ENCODE results near the gene CCDC33. TPM values are rescaled to one million over a fixed set of nuclear protein-coding genes. Genes with fewer than 3 reads are reported as not detected.

CCDC33 gene
- total RNA-seq, 1 experiment from 2014 or later: not detected

GRCh38 chr15:74258456-74259291 lies 22.5 kb downstream of the CCDC33 start:
- no peak for DNase-seq (ENCODE audit: low read depth)

GRCh38 chr15:74259292-74259648 lies 23.1 kb downstream of the CCDC33 start:
- DNase-seq (ENCODE audit: low read depth): no peak

- no peak for DNase-seq (ENCODE audit: low read depth)
Measured at GRCh38 chr15:74259821-74260607, 23.9 kb downstream of the CCDC33 start.

GRCh38 chr15:74261041-74261440 lies 24.9 kb downstream of the CCDC33 start:
- DNase-seq (ENCODE audit: low read depth): no peak

GRCh38 chr15:74261685-74262084 lies 25.6 kb downstream of the CCDC33 start:
- no peak for DNase-seq (ENCODE audit: low read depth)

GRCh38 chr15:74262151-74262550 lies 26.0 kb downstream of the CCDC33 start:
- DNase-seq (ENCODE audit: low read depth): no peak

GRCh38 chr15:74262625-74263024 lies 26.5 kb downstream of the CCDC33 start:
- DNase-seq (ENCODE audit: low read depth): no peak

GRCh38 chr15:74263466-74263865 lies 27.3 kb downstream of the CCDC33 start:
- DNase-seq (ENCODE audit: low read depth): no peak

GRCh38 chr15:74264081-74264501 lies 28.0 kb downstream of the CCDC33 start:
- DNase-seq (ENCODE audit: low read depth): no peak

- DNase-seq (ENCODE audit: low read depth): no peak
Measured at GRCh38 chr15:74265046-74265639, 29.0 kb downstream of the CCDC33 start.

- DNase-seq (ENCODE audit: low read depth): no peak
Measured at GRCh38 chr15:74268020-74268419, 31.9 kb downstream of the CCDC33 start.

- no peak for DNase-seq (ENCODE audit: low read depth)
Measured at GRCh38 chr15:74269362-74270035, 33.4 kb downstream of the CCDC33 start.

GRCh38 chr15:74270155-74270554 lies 34.0 kb downstream of the CCDC33 start:
- no peak for DNase-seq (ENCODE audit: low read depth)

- DNase-seq (ENCODE audit: low read depth): no peak
Measured at GRCh38 chr15:74270854-74271520, 34.9 kb downstream of the CCDC33 start.

GRCh38 chr15:74272812-74273211 lies 36.7 kb downstream of the CCDC33 start:
- DNase-seq (ENCODE audit: low read depth): no peak

- DNase-seq (ENCODE audit: low read depth): no peak
Measured at GRCh38 chr15:74274470-74275038, 38.4 kb downstream of the CCDC33 start.

GRCh38 chr15:74275957-74276356 lies 39.8 kb downstream of the CCDC33 start:
- DNase-seq (ENCODE audit: low read depth): peak; percentile 5

- no peak for DNase-seq (ENCODE audit: low read depth)
Measured at GRCh38 chr15:74276560-74276959, 40.4 kb downstream of the CCDC33 start.

- DNase-seq (ENCODE audit: low read depth): no peak
Measured at GRCh38 chr15:74277242-74277810, 41.2 kb downstream of the CCDC33 start.

- DNase-seq (ENCODE audit: low read depth): no peak
Measured at GRCh38 chr15:74278207-74278606, 42.1 kb downstream of the CCDC33 start.
